HCT116 (cell line): ENCODE data around the gene FAM216B. TPM values are rescaled to one million over a fixed set of nuclear protein-coding genes. Genes with fewer than 3 reads are reported as not detected.
A peak's percentile ranks its signal among the peaks of the same experiment; 100 is the strongest.
"Not testable (repeated sequence)": the region's sequence is repeated elsewhere in the genome, so short reads cannot be mapped to it uniquely, and the experiment has no call there.

Experiments used
- ATAC-seq: fragments of 200-7000 bp; cut with Tn5 transposase; 2 replicates; pipeline ENCODE4 v1.9.1; 2020; ENCODE audit warnings: mild to moderate bottlenecking, moderate library complexity
- BruUV-seq: library from RNA; stranded (reverse); fragments of 400-500 nt; replicated peaks from 2 replicates; lab custom pipeline; 2021; lab: Mats Ljungman, UMichigan
- CTCF ChIA-PET: fragments of 300-600 bp; sonication (Branson Sonifier 250); formaldehyde crosslinking; loops from one replicate; lab custom pipeline; 2021; ENCODE audit warnings: antibody characterized with exemption; lab: Charles Lee
- POLR2A ChIA-PET: fragments of 300-600, 350-600 bp; sonication (Branson Sonifier 250); formaldehyde crosslinking; loops from one replicate; lab custom pipeline; 2021; ENCODE audit warnings: antibody characterized with exemption; lab: Charles Lee
- RAD21 ChIA-PET, 2 experiments: fragments of 300-600 bp; sonication (Branson Sonifier 250); formaldehyde crosslinking; loops; one replicate each; lab custom pipeline; 2023; ENCODE audit warnings: low total read pairs in 2 of 2; ENCODE audit not compliant: uncharacterized antibody in 2 of 2, unreplicated experiment in 2 of 2, low non-redundant PET in 1 of 2; lab: Charles Lee
- DNase-seq: peaks from one replicate; pipeline ENCODE4 v3.0.0-alpha.2; 2010; ENCODE audit warnings: low read depth, low spot score
- H2AFZ ChIP-seq: fragments of 200-600 bp; shearing (Covaris generic), sonication (generic); 2 replicates; pipeline ENCODE4 v1.6.1; 2017; ENCODE audit warnings: low read depth, mixed run types, mixed read lengths, antibody characterized with exemption, low read length; ENCODE audit not compliant: poor library complexity, severe bottlenecking
- H3K27ac ChIP-seq: 2 replicates; pipeline ENCODE4 v1.5.1; 2012; ENCODE audit warnings: low read depth, low read length
- H3K27me3 ChIP-seq: fragments of 200-600 bp; sonication (generic); 2 replicates; pipeline ENCODE4 v1.6.1; 2016; ENCODE audit warnings: mixed run types, low read length, mixed read lengths; ENCODE audit not compliant: insufficient read depth
- H3K36me3 ChIP-seq, 2 experiments: fragments of 200-500 bp in 1 of 2; fragments of 200-600 bp in 1 of 2; sonication (Bioruptor generic) in 1 of 2; sonication (generic) in 1 of 2; 2 replicates each; pipeline versions ENCODE4 v1.5.1 to v1.6.1; 2014 to 2016; ENCODE audit warnings: low read length in 2 of 2, inconsistent platforms in 1 of 2, mixed read lengths in 1 of 2, mixed run types in 1 of 2; ENCODE audit not compliant: insufficient read depth in 2 of 2, control insufficient read depth in 1 of 2
- H3K4me1 ChIP-seq, 2 experiments: fragments of 200-600 bp in 1 of 2; sonication (generic) in 1 of 2; 2 replicates each; pipeline versions ENCODE4 v1.5.1 to v1.6.1; 2012 to 2017; ENCODE audit warnings: low read length in 2 of 2, inconsistent platforms in 1 of 2, mild to moderate bottlenecking in 1 of 2, mixed read lengths in 1 of 2, mixed run types in 1 of 2, moderate library complexity in 1 of 2; ENCODE audit not compliant: insufficient read depth in 2 of 2, control insufficient read depth in 1 of 2
- H3K4me2 ChIP-seq: fragments of 200-600 bp; sonication (generic); 2 replicates; pipeline ENCODE4 v1.6.1; 2017; ENCODE audit warnings: mixed run types, low read length, mixed read lengths
- H3K4me3 ChIP-seq, 2 experiments: fragments of 200-600 bp in 1 of 2; sonication (generic) in 1 of 2; replicated peaks in 1 of 2; 2 replicates each; pipeline ENCODE4 v1.5.1; 2011 to 2016; ENCODE audit warnings: low read length in 2 of 2, control low read depth in 1 of 2, low read depth in 1 of 2, mild to moderate bottlenecking in 1 of 2, mixed read lengths in 1 of 2, mixed run types in 1 of 2
- H3K79me2 ChIP-seq: fragments of 200-600 bp; sonication (generic); 2 replicates; pipeline ENCODE4 v1.6.1; 2017; ENCODE audit warnings: mild to moderate bottlenecking, mixed run types, low read length, moderate library complexity, mixed read lengths; ENCODE audit not compliant: insufficient read depth
- H3K9ac ChIP-seq: fragments of 200-600 bp; sonication (generic); 2 replicates; pipeline ENCODE4 v1.6.1; 2016; ENCODE audit warnings: low read length, mixed read lengths
- H3K9me2 ChIP-seq: fragments of 200-600 bp; sonication (generic), shearing (Covaris generic); 2 replicates; pipeline ENCODE4 v1.6.1; 2017; ENCODE audit warnings: mixed run types, mild to moderate bottlenecking, moderate library complexity; ENCODE audit not compliant: insufficient read depth
- H3K9me3 ChIP-seq, 2 experiments: fragments of 200-500 bp in 1 of 2; fragments of 200-600 bp in 1 of 2; sonication (Bioruptor generic) in 1 of 2; sonication (generic) in 1 of 2; 2 replicates each; pipeline ENCODE4 v1.6.1; 2014 to 2017; ENCODE audit warnings: low read length in 2 of 2, mixed read lengths in 2 of 2, inconsistent platforms in 1 of 2, low read depth in 1 of 2, mild to moderate bottlenecking in 1 of 2, mixed run types in 1 of 2, moderate library complexity in 1 of 2; ENCODE audit not compliant: control insufficient read depth in 1 of 2, insufficient read depth in 1 of 2
- H4K20me1 ChIP-seq: fragments of 200-600 bp; sonication (generic), shearing (Covaris generic); 2 replicates; pipeline ENCODE4 v1.6.1; 2017; ENCODE audit warnings: mixed run types, mild to moderate bottlenecking, moderate library complexity; ENCODE audit not compliant: insufficient read depth
- CTCF ChIP-seq, 3 experiments: fragments of 200-600 bp in 1 of 3; sonication (generic) in 1 of 3; IDR thresholded peaks in 2 of 3; conservative IDR thresholded peaks in 1 of 3; 2 replicates each; pipeline ENCODE4 v1.5.1; 2012 to 2017; ENCODE audit warnings: low read depth in 2 of 3, low read length in 2 of 3, antibody characterized with exemption in 1 of 3, borderline replicate concordance in 1 of 3, control low read depth in 1 of 3, mild to moderate bottlenecking in 1 of 3, mixed read lengths in 1 of 3, mixed run types in 1 of 3, moderate library complexity in 1 of 3; ENCODE audit not compliant: insufficient read depth in 1 of 3
- ELF1 ChIP-seq: IDR thresholded peaks from 2 replicates; pipeline ENCODE4 v1.6.1; 2012; ENCODE audit warnings: low read depth, borderline replicate concordance
- EZH2 ChIP-seq: fragments of 200-600 bp; sonication (generic); IDR thresholded peaks from 2 replicates; pipeline ENCODE4 v1.6.1; 2017; ENCODE audit warnings: antibody characterized with exemption, mixed run types
- RAD21 ChIP-seq: IDR thresholded peaks from 2 replicates; pipeline ENCODE4 v1.6.1; 2012; ENCODE audit warnings: low read depth, mild to moderate bottlenecking
- SIN3A ChIP-seq: IDR thresholded peaks from 2 replicates; pipeline ENCODE4 v1.6.1; 2012; ENCODE audit warnings: low read depth
- YY1 ChIP-seq: IDR thresholded peaks from 2 replicates; pipeline ENCODE4 v1.6.1; 2011; ENCODE audit warnings: low read length, low read depth, moderate library complexity, mild to moderate bottlenecking; ENCODE audit not compliant: insufficient replicate concordance; ENCODE audit errors: extremely low read depth
- intact Hi-C: fragments of 100-400 bp; cut with micrococcal nuclease; formaldehyde crosslinking; loops from 2 replicates; pipeline ENCODE4 v1.10.0; 2022
- total RNA-seq: library from RNA; stranded (reverse); gene quantifications from one replicate; pipeline ENCODE4 v1.2.1, GENCODE V29; 2021; ENCODE audit not compliant: unreplicated experiment

Gene FAM216B
- total RNA-seq, 1 experiment from 2014 or later: not detected

GRCh38 chr13:42769650-42770049 lies 11.7 kb upstream of the FAM216B start:
- Histone ChIP-seq H3K4me1 (no peaks in the 10 kb centered on the region), H3K27ac (no peak overlapping the region), H2AFZ (no peak overlapping the region), H3K4me2 (no peak overlapping the region), H3K36me3 (no peaks in the 10 kb centered on the region), H3K4me3 (no peak overlapping the region), H3K9me3 (0 out of 4 replicates have a peak, but pooled peaks cover 0 to 3% of the 10 kb centered on the region in 2 experiments), H3K9ac (no peak overlapping the region), H3K27me3 (no peaks in the 10 kb centered on the region), H4K20me1 (no peaks in the 10 kb centered on the region), H3K9me2 (no peaks in the 10 kb centered on the region), H3K79me2 (no peaks in the 10 kb centered on the region)
- BruUV-seq: no TSS peak
- DNase-seq: no peak
- POLR2A ChIA-PET: no interaction called here
- ATAC-seq: peak; percentile 67
- intact Hi-C loops: no loop called here
- TF ChIP-seq CTCF (IDR thresholded peaks at IDR 0.05 in 2 of 3, conservative IDR thresholded peaks at IDR 0.05 in 1 of 3; ENCODE audit: borderline replicate concordance in 1 of 3, insufficient read depth in 1 of 3, low read depth in 2 of 3, low read length in 2 of 3): peak in 2 of 3 experiments; percentile 11 to 25; a peak in 2 of 6 replicates
- no peak for TF ChIP-seq EZH2
- TF ChIP-seq YY1: no peak
- 0 out of 2 replicates have a peak, but pooled peaks have one; percentile 14 for TF ChIP-seq RAD21
- TF ChIP-seq ELF1: no peak
- TF ChIP-seq SIN3A: no peak
- CTCF ChIA-PET: no interaction called here
- RAD21 ChIA-PET: no interaction called here

- H3K36me3 ChIP-seq, CTCF ChIA-PET, H3K9me2 ChIP-seq, H4K20me1 ChIP-seq, H3K9ac ChIP-seq, DNase-seq, POLR2A ChIA-PET, H3K4me2 ChIP-seq, H3K4me3 ChIP-seq, H3K4me1 ChIP-seq, ATAC-seq, RAD21 ChIA-PET, H2AFZ ChIP-seq, H3K27me3 ChIP-seq, H3K9me3 ChIP-seq, BruUV-seq, H3K27ac ChIP-seq, intact Hi-C loops, H3K79me2 ChIP-seq: not testable (repeated sequence)
Observed at GRCh38 chr13:42776558-42776957, 4.8 kb upstream of the FAM216B start.
